Liver (tissue), 2 donors: ENCODE results near the gene UMAD1.

Source experiments
- TF ChIP-seq, protein P1 (sequence below): IDR thresholded peaks from 2 replicates; pipeline ENCODE4 v1.6.1; 2016; ENCODE audit warnings: antibody characterized with exemption
- TF ChIP-seq, protein P2 (sequence below): fragments of 150-350 bp; IDR thresholded peaks from 2 replicates; pipeline ENCODE4 v1.5.1; 2017; ENCODE audit warnings: improper control_type of control experiment, low read depth, low read length; ENCODE audit not compliant: missing input control
- TF ChIP-seq, protein P3 (sequence below): IDR thresholded peaks from 2 replicates; pipeline ENCODE4 v1.6.1; 2016; ENCODE audit warnings: antibody characterized with exemption
- donor health status: healthy.

DNA sequence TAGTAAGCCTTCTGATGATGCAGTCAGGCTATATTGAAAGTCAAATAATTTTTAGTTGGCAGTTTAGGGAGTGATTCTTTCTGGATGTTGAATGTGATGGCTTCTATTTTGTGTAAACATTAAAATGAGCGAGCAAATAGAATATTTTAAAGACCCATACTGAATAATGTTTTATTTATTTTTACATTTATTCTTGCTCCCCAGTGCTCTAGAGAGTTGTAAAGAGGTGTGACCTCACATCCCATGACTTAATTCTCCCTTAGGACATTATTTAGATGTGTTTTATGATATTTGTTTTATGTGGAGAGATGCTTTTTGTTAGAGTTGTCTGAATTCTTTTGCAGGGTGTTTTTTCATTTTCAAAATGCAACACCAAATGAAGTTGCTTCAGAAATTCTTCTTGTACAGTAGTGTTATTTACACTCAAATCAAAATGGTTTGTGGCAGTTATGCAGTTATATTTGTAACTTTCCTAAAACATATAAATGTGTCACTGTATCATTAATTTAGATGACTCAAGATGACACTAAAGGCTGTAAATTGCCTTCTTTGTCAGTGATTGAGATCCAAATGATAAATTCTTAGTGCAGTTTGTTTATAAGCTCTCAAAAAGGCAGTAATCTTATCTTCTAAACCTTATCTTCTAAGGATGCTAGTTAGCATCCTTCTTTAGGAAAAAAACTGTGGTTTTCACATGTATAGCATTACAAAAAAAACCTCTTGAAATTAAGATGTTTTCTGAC is 12.4 kb downstream of the UMAD1 start:
- TF ChIP-seq, protein P1, sequence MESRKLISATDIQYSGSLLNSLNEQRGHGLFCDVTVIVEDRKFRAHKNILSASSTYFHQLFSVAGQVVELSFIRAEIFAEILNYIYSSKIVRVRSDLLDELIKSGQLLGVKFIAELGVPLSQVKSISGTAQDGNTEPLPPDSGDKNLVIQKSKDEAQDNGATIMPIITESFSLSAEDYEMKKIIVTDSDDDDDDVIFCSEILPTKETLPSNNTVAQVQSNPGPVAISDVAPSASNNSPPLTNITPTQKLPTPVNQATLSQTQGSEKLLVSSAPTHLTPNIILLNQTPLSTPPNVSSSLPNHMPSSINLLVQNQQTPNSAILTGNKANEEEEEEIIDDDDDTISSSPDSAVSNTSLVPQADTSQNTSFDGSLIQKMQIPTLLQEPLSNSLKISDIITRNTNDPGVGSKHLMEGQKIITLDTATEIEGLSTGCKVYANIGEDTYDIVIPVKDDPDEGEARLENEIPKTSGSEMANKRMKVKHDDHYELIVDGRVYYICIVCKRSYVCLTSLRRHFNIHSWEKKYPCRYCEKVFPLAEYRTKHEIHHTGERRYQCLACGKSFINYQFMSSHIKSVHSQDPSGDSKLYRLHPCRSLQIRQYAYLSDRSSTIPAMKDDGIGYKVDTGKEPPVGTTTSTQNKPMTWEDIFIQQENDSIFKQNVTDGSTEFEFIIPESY, result no peak
- TF ChIP-seq, protein P2, sequence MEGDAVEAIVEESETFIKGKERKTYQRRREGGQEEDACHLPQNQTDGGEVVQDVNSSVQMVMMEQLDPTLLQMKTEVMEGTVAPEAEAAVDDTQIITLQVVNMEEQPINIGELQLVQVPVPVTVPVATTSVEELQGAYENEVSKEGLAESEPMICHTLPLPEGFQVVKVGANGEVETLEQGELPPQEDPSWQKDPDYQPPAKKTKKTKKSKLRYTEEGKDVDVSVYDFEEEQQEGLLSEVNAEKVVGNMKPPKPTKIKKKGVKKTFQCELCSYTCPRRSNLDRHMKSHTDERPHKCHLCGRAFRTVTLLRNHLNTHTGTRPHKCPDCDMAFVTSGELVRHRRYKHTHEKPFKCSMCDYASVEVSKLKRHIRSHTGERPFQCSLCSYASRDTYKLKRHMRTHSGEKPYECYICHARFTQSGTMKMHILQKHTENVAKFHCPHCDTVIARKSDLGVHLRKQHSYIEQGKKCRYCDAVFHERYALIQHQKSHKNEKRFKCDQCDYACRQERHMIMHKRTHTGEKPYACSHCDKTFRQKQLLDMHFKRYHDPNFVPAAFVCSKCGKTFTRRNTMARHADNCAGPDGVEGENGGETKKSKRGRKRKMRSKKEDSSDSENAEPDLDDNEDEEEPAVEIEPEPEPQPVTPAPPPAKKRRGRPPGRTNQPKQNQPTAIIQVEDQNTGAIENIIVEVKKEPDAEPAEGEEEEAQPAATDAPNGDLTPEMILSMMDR, result no peak
- TF ChIP-seq, protein P3, sequence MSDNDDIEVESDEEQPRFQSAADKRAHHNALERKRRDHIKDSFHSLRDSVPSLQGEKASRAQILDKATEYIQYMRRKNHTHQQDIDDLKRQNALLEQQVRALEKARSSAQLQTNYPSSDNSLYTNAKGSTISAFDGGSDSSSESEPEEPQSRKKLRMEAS, result no peak
